ENCODE data around the gene BCR. TPM values are rescaled to one million over a fixed set of nuclear protein-coding genes. Genes with fewer than 3 reads are reported as not detected.

BCR gene
- total and polyA plus RNA-seq, 2 of the 13 experiments (the other 11 are each of a cell fraction or from before 2014, with no cell fraction given) = 19.9 to 33.6 TPM

- TF ChIP-seq DZIP1 (CRISPR knock-in tag; IDR thresholded peaks at IDR 0.05) (no peak), TP53 (CRISPR knock-in tag; conservative IDR thresholded peaks at IDR 0.05) (no peak), PCBP2 (optimal IDR thresholded peaks at IDR 0.05; ENCODE audit: low read depth, low read length, poor library complexity, severe bottlenecking) (no peak), CBFB (CRISPR knock-in tag; IDR thresholded peaks at IDR 0.05) (no peak), GFI1 (CRISPR knock-in tag; IDR thresholded peaks at IDR 0.05; ENCODE audit: borderline replicate concordance) (no peak), ZNF260 (CRISPR knock-in tag; IDR thresholded peaks at IDR 0.05; ENCODE audit: borderline replicate concordance, low read depth) (no peak)
- TF ChIP-seq, protein P1, sequence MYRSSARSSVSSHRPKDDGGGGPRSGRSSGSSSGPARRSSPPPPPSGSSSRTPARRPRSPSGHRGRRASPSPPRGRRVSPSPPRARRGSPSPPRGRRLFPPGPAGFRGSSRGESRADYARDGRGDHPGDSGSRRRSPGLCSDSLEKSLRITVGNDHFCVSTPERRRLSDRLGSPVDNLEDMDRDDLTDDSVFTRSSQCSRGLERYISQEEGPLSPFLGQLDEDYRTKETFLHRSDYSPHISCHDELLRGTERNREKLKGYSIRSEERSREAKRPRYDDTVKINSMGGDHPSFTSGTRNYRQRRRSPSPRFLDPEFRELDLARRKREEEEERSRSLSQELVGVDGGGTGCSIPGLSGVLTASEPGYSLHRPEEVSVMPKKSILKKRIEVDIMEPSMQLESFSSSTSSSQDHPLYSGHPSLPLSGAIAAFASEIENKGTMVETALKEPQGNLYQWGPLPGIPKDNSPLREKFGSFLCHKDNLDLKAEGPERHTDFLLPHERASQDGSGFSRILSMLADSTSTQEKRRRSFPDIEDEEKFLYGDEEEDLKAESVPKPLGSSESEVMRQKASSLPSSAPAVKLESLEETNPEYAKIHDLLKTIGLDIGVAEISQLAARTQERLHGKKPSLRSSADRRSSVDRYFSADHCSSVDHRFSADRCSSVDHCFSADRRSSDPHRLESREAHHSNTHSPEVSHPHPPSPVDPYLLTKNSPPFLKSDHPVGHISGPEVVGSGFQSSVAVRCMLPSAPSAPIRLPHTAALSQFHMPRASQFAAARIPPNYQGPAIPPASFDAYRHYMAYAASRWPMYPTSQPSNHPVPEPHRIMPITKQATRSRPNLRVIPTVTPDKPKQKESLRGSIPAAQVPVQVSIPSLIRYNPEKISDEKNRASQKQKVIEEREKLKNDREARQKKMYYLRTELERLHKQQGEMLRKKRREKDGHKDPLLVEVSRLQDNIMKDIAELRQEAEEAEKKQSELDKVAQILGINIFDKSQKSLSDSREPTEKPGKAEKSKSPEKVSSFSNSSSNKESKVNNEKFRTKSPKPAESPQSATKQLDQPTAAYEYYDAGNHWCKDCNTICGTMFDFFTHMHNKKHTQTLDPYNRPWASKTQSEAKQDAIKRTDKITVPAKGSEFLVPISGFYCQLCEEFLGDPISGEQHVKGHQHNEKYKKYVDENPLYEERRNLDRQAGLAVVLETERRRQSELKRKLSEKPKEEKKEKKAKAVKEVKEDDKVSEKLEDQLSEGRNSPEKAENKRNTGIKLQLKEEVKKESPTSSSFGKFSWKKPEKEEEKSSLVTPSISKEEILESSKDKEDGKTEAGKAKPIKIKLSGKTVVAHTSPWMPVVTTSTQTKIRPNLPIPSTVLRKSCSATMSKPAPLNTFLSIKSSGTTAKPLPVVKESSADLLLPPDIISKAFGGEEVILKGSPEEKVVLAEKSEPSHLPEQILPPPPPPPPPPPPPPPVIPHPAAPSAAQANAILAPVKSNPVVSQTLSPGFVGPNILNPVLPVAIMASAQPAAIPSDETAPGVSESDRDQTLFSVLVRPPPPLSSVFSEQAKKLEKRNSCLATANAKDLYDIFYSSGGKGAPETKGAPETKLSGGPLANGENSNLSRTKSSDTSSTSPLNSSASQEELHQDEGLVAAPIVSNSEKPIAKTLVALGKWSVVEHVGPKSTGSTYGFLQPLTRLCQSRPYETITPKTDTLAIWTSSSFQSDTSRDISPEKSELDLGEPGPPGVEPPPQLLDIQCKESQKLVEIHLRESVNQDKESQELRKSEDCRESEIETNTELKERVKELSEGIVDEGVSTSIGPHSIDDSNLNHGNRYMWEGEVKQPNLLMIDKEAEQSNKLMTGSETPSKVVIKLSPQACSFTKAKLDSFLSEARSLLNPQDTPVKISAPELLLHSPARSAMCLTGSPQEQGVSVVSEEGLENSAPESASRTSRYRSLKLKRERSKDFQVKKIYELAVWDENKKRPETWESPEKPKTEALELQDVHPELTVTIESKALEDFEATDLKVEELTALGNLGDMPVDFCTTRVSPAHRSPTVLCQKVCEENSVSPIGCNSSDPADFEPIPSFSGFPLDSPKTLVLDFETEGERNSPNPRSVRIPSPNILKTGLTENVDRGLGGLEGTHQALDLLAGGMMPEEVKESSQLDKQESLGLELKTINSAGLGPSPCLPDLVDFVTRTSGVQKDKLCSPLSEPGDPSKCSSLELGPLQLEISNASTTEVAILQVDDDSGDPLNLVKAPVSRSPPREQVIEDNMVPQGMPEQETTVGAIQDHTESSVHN (CRISPR knock-in tag; IDR thresholded peaks at IDR 0.05) = no peak
Measured at GRCh38 chr22:23286296-23286695, 106.0 kb downstream of the BCR start (continued).
